ENCODE measurements around the gene TSPAN17.
A peak's percentile ranks its signal among the peaks of the same experiment; 100 is the strongest.

The TSPAN17 gene

DNA sequence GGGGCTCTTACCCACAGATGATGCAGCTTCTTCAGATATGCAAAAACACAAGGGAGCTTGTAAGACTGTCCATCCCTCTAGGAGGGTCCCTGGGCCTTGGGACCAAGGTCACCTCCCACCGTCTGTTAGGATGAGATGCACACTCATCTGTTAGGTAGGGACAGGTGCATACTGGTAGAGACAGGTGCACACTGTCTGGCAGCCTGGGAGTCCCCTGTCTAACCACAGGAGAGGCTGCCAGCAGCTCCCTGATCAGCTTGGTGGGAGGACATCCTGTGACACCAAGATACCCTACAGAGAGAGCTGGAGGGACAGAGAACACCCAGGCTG is 13.2 kb downstream of the TSPAN17 start:
- no peak for DNase-seq (ENCODE audit: low read depth in 2 of 2)

- DNase-seq (ENCODE audit: low read depth in 2 of 2) = peak; percentile 63 to 66
Observed at GRCh38 chr5:176660860-176661641, 13.8 kb downstream of the TSPAN17 start.

GRCh38 chr5:176661676-176662075 is 14.4 kb downstream of the TSPAN17 start:
- DNase-seq (ENCODE audit: low read depth in 2 of 2) = no peak

- no peak for DNase-seq (ENCODE audit: low read depth in 2 of 2)
Observed at GRCh38 chr5:176662371-176663333, 15.4 kb downstream of the TSPAN17 start.

DNA sequence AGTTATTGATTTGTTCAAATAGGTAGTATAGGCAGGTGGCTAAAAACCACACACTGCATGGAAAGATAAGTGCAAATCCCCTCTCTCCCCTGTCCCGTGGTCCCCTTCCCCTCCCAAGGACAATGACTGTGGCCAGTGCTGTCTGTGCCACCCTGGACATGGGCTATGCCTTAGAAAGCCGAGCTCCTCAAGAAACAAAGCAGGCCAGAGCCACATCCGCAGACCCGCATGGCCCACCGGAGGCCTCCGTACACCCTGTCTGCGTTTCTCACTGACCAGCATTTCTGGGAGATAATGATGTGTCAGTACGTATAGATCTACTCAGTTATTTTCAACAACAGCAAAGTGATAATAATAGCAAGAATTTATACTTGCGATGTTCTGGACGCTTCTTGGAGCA is 16.3 kb downstream of the TSPAN17 start:
- DNase-seq (ENCODE audit: low read depth in 2 of 2) = no peak

GRCh38 chr5:176664479-176664878 is 17.2 kb downstream of the TSPAN17 start:
- no peak for DNase-seq (ENCODE audit: low read depth in 2 of 2)

DNA sequence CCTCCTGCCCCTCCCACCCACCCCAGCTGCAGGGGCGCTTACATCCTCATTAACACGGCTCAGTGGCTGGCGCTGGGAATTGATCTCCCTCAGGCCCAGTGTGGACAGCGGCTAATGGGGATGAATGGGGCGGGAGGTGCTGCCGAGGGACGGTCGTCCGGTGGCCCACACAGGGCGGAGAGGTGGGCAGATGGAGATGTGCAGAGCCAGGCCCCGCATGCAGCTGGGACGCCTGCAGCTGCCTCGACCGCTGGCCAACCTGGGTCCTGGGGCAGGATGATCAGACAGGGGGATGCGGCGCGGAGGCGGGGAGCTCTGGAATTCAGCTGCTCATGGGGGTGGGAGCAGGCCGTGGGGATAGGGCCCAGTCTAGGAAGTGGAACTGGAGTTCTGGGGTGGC is 17.6 kb downstream of the TSPAN17 start:
- no peak for DNase-seq (ENCODE audit: low read depth in 2 of 2)

DNA sequence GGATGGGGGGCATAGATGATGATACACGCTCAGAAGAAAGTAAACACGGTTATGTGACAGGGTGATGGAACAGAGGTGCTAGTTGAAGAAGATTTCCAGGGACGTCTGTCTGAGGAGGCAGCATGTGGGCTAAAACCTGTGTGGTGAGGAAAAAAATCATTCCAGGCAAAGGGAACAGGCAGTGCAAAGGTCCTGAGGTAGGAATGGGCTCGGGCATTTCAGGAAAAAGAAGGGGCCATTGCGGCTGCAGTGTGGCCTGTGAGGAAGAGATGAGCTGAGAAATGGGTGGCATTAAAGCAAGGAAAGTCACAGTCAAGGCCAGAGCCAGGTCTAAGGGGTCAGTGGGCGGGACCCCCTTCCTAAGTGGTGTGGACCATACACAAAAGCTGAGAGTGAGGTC is 18.2 kb downstream of the TSPAN17 start:
- no peak for DNase-seq (ENCODE audit: low read depth in 2 of 2)

- DNase-seq (ENCODE audit: low read depth in 2 of 2) = no peak
Observed at GRCh38 chr5:176667637-176668036, 20.4 kb downstream of the TSPAN17 start.

DNA sequence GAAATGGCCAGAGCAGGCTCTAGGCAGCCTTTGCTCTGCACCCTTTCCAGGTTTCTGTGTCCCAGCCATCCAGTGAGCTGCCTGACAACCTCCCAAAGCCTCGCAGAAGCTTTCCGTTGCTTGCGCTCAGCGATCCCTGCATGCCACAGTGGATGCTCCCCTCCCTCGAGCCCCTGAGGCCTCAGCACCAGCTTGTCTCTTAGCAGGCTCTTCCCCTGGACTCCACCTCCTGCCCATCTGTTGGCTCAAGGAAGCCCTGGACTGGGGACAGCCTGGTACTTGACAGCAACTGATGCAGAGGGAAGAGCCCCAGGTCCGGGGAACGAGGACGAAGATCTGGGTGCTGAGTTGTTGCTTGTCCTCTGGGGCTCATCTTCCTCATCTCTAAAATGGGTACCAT is 23.2 kb downstream of the TSPAN17 start:
- no peak for DNase-seq (ENCODE audit: low read depth in 2 of 2)

- no peak for DNase-seq (ENCODE audit: low read depth in 2 of 2)
Observed at GRCh38 chr5:176671399-176671798, 24.1 kb downstream of the TSPAN17 start.

- no peak for DNase-seq (ENCODE audit: low read depth in 2 of 2)
Observed at GRCh38 chr5:176671890-176672747, 24.8 kb downstream of the TSPAN17 start.

- no peak for DNase-seq (ENCODE audit: low read depth in 2 of 2)
Observed at GRCh38 chr5:176673651-176674583, 26.6 kb downstream of the TSPAN17 start.

DNA sequence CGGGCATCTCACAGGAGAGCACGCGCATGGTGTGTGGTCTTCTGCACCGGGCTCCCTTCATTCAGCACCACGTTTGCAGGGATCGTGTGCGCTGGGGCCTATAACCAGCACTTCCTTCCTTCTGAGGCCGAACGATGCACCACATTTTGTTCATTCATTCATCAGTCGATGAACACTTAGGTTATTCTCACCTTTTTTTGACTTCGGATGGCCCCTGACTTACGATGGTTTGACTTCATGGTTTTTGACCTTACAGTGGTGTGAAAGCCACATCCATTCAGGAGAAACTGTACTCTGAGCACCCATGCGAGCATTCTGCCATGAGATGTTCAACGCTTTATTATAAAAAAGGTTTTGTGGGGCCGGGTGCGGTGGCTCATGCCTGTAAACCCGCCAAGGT is 27.5 kb downstream of the TSPAN17 start:
- DNase-seq (ENCODE audit: low read depth in 2 of 2) = no peak

DNA sequence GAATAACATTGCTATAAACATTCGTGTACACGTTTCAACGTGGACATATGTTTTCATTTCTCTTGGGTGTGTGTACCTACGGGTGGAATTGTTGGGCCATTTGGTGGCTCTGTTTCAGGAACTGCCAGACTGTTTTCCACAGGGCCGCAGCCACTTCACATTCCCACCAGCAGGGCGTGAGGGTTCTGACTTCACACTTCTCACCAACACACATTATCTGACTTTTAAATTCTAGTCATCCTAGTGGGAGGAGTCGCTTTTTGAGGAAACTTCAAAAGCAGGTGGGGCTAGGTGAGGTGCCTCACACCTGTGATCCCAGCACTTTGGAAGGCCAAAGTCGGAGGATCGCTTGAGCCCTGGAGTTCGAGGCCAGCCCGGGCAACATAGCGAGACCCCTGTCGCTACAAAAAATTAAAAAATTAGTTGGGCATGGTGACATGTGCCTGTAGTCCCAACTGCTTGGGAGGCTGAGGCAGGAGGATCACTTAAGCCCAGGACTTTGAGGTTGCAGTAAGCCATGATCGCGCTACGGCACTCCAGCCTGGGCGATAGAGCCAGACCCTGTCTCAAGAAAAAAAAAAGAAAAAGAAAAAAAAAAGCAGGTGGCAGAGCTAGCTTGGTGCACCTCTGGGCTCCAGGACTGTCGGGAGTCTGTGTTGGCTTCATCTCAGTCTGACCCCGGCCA is 28.5 kb downstream of the TSPAN17 start:
- no peak for DNase-seq (ENCODE audit: low read depth in 2 of 2)

- no peak for DNase-seq (ENCODE audit: low read depth in 2 of 2)
Observed at GRCh38 chr5:176676361-176676824, 29.1 kb downstream of the TSPAN17 start.

DNA sequence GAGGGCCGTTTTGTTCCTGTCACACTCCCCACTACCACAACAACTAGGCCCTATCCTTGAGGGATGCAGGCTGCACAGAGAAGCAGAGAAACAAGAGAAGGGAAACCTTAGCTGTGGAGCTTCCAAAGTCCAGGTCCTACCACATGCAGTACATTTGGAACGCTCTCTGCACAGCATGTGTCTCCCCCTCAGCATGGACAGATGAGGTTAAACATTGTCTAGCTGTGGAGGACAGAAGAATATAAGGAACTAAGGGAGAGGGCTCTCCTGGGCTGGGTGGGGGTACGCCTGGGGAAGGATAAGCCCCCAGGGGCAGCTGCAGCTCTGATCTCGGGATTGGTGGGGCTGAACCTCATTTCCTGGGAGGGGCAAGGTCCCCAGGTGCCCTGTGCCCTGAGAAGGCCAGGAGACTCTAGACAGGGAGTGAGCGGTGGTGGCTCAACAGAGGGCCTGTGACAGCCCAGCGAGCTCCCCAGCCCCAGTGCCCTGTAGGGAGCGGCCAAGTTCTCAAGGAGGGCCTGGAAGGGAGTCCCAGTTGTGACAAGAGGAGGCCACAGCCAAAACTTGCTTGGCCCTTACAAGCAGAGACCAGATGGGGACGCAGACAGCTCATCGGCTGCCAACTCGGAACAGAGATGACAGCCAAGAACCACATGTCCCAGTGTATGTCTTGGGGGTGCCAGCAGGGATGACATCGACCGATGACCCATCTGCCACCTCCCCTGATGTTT is 30.1 kb downstream of the TSPAN17 start:
- no peak for DNase-seq (ENCODE audit: low read depth in 2 of 2)

DNA sequence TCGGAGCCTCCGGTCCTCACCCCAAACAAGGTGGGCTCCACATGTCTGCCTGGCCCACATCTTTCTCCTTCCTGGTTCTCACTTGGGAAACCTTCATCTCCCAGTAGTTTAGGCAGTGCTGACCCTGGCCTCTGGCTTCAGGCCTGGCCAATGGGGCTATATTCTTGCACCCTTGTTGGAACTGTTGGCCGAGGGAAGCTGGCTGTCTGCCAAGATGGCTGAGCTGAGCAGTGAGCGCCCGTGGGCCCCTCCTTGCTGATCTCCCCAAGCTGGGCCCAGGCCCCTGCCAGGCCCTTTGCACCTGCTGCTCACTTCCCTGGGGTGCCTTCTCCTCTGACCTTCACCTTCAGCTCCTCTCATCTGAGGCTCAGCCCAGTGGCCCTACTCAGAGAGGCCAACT is 31.3 kb downstream of the TSPAN17 start:
- DNase-seq (ENCODE audit: low read depth in 2 of 2) = no peak

Measured in stimulated activated CD8-positive, alpha-beta memory T cell treated with anti-CD3 and anti-CD28 coated beads, Interleukin-7, amount 100 ng/mL, for 4 hours (primary cell).